Mucosa of descending colon (tissue), 3 donors: Measurements from ENCODE around the gene GRM7. TPM values are rescaled to one million over a fixed set of nuclear protein-coding genes. Genes with fewer than 3 reads are reported as not detected.

ENCODE experiments used
- ATAC-seq: fragments of 200-7000 bp; cut with Tn5 transposase; one replicate; pipeline ENCODE4 v1.9.1; 2020; ENCODE audit warnings: mild to moderate bottlenecking, moderate library complexity
- DNase-seq, 3 donors: peaks; one replicate each; pipeline ENCODE4 v3.0.0-alpha.2; 2020
- H3K36me3 ChIP-seq: fragments of 200-600 bp; one replicate; pipeline ENCODE4 v1.8.0; 2021; ENCODE audit warnings: low read depth, mild to moderate bottlenecking
- H3K4me1 ChIP-seq: fragments of 200-600 bp; one replicate; pipeline ENCODE4 v1.8.0; 2021; ENCODE audit warnings: low read depth, mild to moderate bottlenecking
- H3K4me3 ChIP-seq: fragments of 200-600 bp; one replicate; pipeline ENCODE4 v1.8.0; 2021; ENCODE audit warnings: mild to moderate bottlenecking
- H3K9me3 ChIP-seq: fragments of 200-600 bp; one replicate; pipeline ENCODE4 v1.8.0; 2021; ENCODE audit warnings: mild to moderate bottlenecking
- CTCF ChIP-seq: fragments of 200-600 bp; IDR thresholded peaks from one replicate; pipeline ENCODE4 v1.8.0; 2022; ENCODE audit warnings: antibody characterized with exemption, mild to moderate bottlenecking
- intact Hi-C, 2 donors: fragments of 100-400 bp; cut with DNase I in 1 of 2; cut with micrococcal nuclease in 1 of 2; formaldehyde crosslinking; loops; one replicate each; pipeline versions ENCODE4 v1.11.0 to v1.11.1; 2022; cut with DNase I, micrococcal nuclease
- total RNA-seq, 3 donors: library from RNA; stranded (reverse); fragmentation: NEBNext Ultra II Directional in 2 of 3; extraction: Animal tissue kit (Norgen Biotek cat#: 25700) in 2 of 3; gene quantifications; one replicate each; pipeline versions ENCODE4 v1.2.1 to v1.2.4, GENCODE V29; 2021 to 2023
- donor health status: DM: no; HTN: no; CAD: no; lungs with moderate emphysema.
- donor health status: DM: no; HTN: no; CAD: no.
- donor health status: DM: no; HTN: yes; CAD: no.

GRM7 gene
- total RNA-seq, 3 donors from 2014 or later: 0.09 to 0.39 (median 0.14) TPM

- Histone ChIP-seq H3K4me1 (no peaks in the 10 kb centered on the region), H3K4me3 (no peak overlapping the region), H3K36me3 (no peaks in the 10 kb centered on the region), H3K9me3 (no peaks in the 10 kb centered on the region)
- ATAC-seq: no peak
- DNase-seq: no peak
- no peak for TF ChIP-seq CTCF
- intact Hi-C loops: no loop called here
Measured at GRCh38 chr3:7172996-7173395, 312.1 kb downstream of the GRM7 start.

- H3K9me3 ChIP-seq: no peaks in the 10 kb centered on the region
- intact Hi-C loops: no loop called here
- no peaks in the 10 kb centered on the region for H3K36me3 ChIP-seq
- DNase-seq: no peak
- no peak overlapping the region for H3K4me3 ChIP-seq
- no peak for ATAC-seq
- TF ChIP-seq CTCF: no peak
- H3K4me1 ChIP-seq: no peaks in the 10 kb centered on the region
Measured at GRCh38 chr3:7188551-7188950, 327.6 kb downstream of the GRM7 start.

GRCh38 chr3:7190095-7190494 is 329.2 kb downstream of the GRM7 start:
- Histone ChIP-seq H3K4me1 (no peaks in the 10 kb centered on the region), H3K9me3 (no peaks in the 10 kb centered on the region), H3K36me3 (no peaks in the 10 kb centered on the region), H3K4me3 (no peak overlapping the region)
- DNase-seq (no peak), ATAC-seq (no peak)
- intact Hi-C loops: no loop called here
- no peak for TF ChIP-seq CTCF

- intact Hi-C loops: no loop called here
Measured at GRCh38 chr3:7193269-7193668, 332.4 kb downstream of the GRM7 start.

GRCh38 chr3:7194071-7194835 is 333.3 kb downstream of the GRM7 start:
- DNase-seq: no peak
- intact Hi-C loops: no loop called here

More at GRCh38 chr3:7193269-7193668, 332.4 kb downstream of the GRM7 start:
- H3K4me3 ChIP-seq: no peak overlapping the region
- ATAC-seq: no peak
- no peaks in the 10 kb centered on the region for H3K9me3 ChIP-seq
- no peaks in the 10 kb centered on the region for H3K36me3 ChIP-seq
- DNase-seq: no peak
- no peak for TF ChIP-seq CTCF
- no peaks in the 10 kb centered on the region for H3K4me1 ChIP-seq

More at GRCh38 chr3:7194071-7194835, 333.3 kb downstream of the GRM7 start:
- no peak for TF ChIP-seq CTCF
- Histone ChIP-seq H3K4me3 (no peak overlapping the region), H3K4me1 (no peaks in the 10 kb centered on the region), H3K9me3 (no peaks in the 10 kb centered on the region), H3K36me3 (no peaks in the 10 kb centered on the region)
- no peak for ATAC-seq
